NCI-H1694 (cell line): ENCODE results near the gene INTS15.
"Not testable (repeated sequence)": the region's sequence is repeated elsewhere in the genome, so short reads cannot be mapped to it uniquely, and the experiment has no call there.

Experiments used
- DNase-seq: peaks from one replicate; lab custom pipeline; 2025; lab: John Stamatoyannopoulos, UW

INTS15 gene

GRCh38 chr7:6618621-6619020 lies 28.8 kb downstream of the INTS15 start:
- DNase-seq = no peak

GRCh38 chr7:6619961-6620360 lies 30.1 kb downstream of the INTS15 start:
- DNase-seq = no peak

DNA sequence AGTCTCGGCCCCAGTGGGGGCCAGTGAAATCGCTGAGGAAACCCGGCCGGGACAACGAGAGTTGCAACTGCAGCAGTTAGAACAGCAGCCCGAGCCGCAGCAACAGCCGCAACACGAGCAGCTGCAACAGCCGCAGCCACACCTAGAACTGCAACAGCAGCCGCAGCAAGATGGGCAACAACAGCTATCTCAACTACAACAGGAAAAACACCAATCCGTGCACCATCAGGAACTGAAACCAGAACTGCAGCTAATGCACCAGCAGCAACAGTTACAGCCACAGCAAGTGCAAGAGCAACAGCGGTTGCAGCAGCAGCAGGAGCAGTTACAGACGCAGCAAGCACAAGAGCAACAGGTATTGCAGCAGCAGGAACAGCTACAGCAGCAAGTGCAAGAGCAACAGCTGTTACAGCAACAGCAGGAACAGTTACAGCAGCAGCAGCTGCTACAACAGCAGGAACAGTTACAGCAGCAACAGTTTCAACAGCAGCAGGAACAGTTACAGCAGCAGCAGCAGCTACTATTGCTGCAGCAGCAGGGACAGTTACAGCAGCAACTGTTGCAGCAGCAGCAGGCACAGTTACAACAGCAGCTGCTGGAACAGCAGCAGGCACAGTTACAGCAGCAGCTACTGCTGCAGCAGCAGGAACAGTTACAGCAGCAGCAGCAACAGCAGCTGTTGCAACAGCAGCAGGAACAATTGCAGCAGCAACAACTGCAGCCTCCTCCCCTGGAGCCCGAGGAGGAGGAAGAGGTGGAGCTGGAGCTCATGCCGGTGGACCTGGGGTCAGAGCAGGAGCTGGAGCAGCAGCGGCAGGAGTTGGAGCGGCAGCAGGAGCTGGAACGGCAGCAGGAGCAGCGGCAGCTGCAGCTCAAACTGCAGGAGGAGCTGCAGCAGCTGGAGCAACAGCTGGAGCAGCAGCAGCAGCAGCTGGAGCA lies 31.6 kb downstream of the INTS15 start:
- DNase-seq = peak; percentile 40

- no peak for DNase-seq
Measured at GRCh38 chr7:6622134-6622710, 32.4 kb downstream of the INTS15 start.

- DNase-seq = no peak
Measured at GRCh38 chr7:6623589-6624245, 33.9 kb downstream of the INTS15 start.

- no peak for DNase-seq
Measured at GRCh38 chr7:6624246-6624611, 34.4 kb downstream of the INTS15 start.

GRCh38 chr7:6628045-6628444 lies 38.2 kb downstream of the INTS15 start:
- peak; percentile 56 for DNase-seq

- DNase-seq = no peak
Measured at GRCh38 chr7:6630007-6630849, 40.4 kb downstream of the INTS15 start.

DNA sequence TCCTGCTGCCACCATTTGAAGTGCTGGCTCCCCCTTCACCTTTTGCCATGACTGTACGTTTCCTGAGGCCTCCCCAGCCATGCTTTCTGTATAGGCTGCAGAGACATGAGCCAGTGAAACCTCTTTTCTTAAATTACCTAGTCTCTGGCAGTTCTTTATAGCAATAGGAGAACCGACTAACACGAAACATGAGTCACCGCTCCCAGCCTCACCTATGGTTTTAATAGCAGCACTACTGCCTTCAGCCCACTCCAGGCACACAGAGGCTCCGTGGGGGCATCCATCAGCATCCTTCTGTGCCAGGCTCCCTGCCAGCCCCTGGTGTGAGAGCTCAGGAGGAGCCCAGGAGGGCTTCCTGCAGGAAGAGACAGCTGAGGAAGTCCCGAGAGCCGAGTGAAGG lies 41.8 kb downstream of the INTS15 start:
- DNase-seq = no peak

DNA sequence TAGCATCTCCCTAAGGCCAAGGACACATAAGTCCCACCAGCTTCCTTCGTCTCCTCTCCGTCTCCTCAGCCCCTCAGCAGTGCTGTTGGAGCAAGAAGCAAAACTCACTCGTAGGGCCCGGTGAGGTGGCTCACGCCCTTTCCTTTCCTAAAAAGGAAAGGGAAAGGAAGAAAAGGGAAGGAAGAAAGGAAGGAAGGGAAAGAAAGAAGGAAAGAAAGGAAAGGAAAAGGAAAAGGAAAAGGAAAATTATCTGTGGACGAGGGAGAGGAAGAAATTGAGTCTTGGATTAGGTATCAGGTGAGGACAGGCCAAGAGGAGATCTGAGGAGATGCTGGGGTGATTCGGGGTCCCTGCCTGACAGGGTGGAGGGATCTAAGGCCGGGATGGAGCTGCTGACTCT lies 44.2 kb downstream of the INTS15 start:
- DNase-seq = no peak

- DNase-seq = not testable (repeated sequence)
Measured at GRCh38 chr7:6634971-6635370, 45.1 kb downstream of the INTS15 start.

DNA sequence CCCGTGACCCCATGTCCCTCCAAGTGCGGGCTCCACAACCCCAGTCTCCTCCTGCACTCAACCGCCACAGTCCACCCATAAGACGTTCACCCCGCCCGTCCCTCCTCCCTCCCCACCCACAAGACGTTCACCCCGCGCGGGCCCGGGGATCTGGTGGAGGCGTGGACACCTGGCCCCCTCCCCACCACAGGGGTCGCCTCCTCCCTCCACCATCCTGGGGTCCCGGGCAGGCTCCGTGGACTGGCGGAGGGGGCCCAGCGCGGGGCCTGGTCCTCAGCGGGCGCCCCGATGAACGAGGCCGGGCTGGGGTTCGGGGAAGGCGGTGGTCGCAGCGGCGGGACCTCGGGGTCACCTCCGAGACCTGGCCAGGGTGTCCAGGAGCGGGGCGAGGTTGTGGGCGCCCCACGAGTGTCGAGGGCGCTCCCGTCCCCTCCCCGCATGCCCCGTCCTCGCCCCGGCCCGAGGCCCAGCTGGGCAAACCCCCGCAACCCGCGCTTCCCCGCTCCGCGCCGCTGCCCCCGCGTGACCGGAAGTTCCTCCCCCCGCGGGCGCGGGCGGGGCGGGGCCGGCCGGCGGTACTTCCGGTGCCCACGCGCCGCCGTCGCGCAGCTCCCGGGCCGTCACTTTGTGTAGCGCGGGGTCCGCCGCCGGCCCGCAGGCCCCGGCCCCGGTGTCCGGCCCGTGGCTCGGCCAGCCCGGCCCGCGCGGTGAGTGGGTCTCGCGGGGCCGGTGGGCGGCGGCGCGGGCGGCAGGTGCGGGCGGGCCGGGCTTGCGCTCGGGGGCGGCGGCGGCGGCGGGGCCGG lies 47.1 kb downstream of the INTS15 start, which contains the start of gene ZNF316:
Gene ZNF316, plus strand, starts transcription at position 578 of the 803 bp plus-strand sequence. CDS start 5,092 bp downstream, outside the sequence.
- no peak for DNase-seq

GRCh38 chr7:6637544-6638229 lies 47.9 kb downstream of the INTS15 start:
- DNase-seq = no peak

DNA sequence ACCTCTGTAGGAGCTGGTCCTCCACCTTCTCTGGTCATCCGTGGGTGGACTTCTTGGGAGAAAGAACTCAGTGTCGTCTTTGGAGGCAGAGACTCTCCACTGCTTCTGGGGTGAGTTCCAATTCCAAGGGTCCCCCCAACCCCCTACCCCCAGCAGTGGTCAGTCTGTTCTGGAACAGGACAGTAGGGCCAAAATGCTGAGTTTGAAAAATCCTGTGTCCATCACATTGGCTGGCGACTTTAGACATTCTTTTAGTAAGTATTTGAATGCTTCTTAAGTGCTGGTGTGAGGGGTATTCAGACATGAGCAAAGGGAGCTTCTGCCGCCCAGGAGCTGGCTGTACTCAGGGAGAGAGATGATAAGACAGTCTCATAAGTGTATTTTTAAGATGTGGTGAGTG lies 49.2 kb downstream of the INTS15 start:
- DNase-seq = no peak

GRCh38 chr7:6639627-6640026 lies 49.8 kb downstream of the INTS15 start:
- DNase-seq = no peak

- no peak for DNase-seq
Measured at GRCh38 chr7:6640246-6640721, 50.5 kb downstream of the INTS15 start.

DNA sequence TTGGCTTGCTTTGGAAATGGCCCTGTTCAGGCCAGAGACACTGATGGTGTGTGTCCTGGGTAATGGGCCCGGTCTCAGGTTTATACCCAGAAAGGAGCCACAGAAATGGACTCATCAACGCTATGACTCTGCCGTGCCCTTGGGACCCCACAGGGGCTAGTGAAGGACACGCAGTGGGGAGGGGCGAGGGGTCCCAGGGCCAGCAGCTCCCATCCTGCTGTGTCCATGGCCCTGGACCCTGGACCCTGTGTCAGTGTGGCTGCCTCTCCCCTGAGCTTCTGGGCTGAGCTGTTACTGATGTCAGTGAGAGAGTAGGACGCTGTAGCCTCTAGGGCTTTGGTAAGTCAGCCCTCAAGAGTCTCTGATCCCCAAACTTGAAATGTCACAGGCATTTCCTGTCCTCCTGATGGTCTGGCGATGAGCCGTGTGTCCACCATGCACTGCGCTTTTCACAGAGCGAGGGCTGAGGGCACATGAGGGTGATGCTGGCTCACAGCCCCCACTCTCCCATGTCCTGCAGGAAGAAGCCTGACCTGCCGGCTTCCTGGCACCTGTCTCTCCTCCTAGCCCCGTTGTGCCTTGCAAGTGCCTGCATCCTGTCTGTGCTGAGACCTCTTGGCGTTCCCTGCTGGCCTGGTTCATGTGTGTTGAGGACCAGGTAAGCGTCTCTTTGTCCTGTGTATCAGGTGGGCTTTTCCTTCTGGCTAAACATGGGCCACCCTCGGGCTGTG lies 51.6 kb downstream of the INTS15 start:
- DNase-seq = no peak

- DNase-seq = no peak
Measured at GRCh38 chr7:6642239-6642839, 52.5 kb downstream of the INTS15 start.
